GM23338 (cell line): Measurements from ENCODE around the gene FYCO1. TPM values are rescaled to one million over a fixed set of nuclear protein-coding genes. Genes with fewer than 3 reads are reported as not detected.

ENCODE experiments used
- ATAC-seq: fragments of 200-7000 bp; cut with Tn5 transposase; 3 replicates; pipeline ENCODE4 v1.9.1; 2020
- DNase-seq: peaks from one replicate; pipeline ENCODE4 v3.0.0-alpha.2; 2015; ENCODE audit warnings: low spot score
- H2AFZ ChIP-seq: fragments of 200-600 bp; sonication (generic); 2 replicates; pipeline ENCODE4 v1.8.0; 2016; ENCODE audit warnings: antibody characterized with exemption, mild to moderate bottlenecking, moderate library complexity
- H3F3A ChIP-seq: fragments of 200-600 bp; sonication (generic); replicated peaks from 2 replicates; pipeline ENCODE4 v1.8.0; 2017; ENCODE audit warnings: antibody characterized with exemption, mixed run types, low read depth
- H3K27ac ChIP-seq: fragments of 200-600 bp; sonication (generic); 2 replicates; pipeline ENCODE4 v1.6.1; 2016; ENCODE audit warnings: low read depth
- H3K27me3 ChIP-seq: fragments of 200-600 bp; sonication (generic); 2 replicates; pipeline ENCODE4 v1.8.0; 2016; ENCODE audit warnings: mild to moderate bottlenecking, mixed run types, moderate library complexity; ENCODE audit not compliant: insufficient read depth
- H3K36me3 ChIP-seq: fragments of 200-600 bp; sonication (generic); 2 replicates; pipeline ENCODE4 v1.8.0; 2016; ENCODE audit warnings: mild to moderate bottlenecking; ENCODE audit not compliant: insufficient read depth
- H3K4me1 ChIP-seq: fragments of 200-600 bp; sonication (generic); 2 replicates; pipeline ENCODE4 v1.8.0; 2016; ENCODE audit warnings: mild to moderate bottlenecking, moderate library complexity; ENCODE audit not compliant: insufficient read depth
- H3K4me2 ChIP-seq: fragments of 200-600 bp; sonication (generic); 2 replicates; pipeline ENCODE4 v1.7.1; 2017; ENCODE audit warnings: mixed run types
- H3K4me3 ChIP-seq: fragments of 200-600 bp; sonication (generic); 2 replicates; pipeline ENCODE4 v1.6.1; 2016; ENCODE audit warnings: mixed run types
- H3K79me2 ChIP-seq: fragments of 200-600 bp; sonication (generic); replicated peaks from 2 replicates; pipeline ENCODE4 v1.8.0; 2017; ENCODE audit warnings: mild to moderate bottlenecking; ENCODE audit not compliant: insufficient read depth
- H3K9me2 ChIP-seq: fragments of 200-600 bp; sonication (generic); 2 replicates; pipeline ENCODE4 v1.8.0; 2017; ENCODE audit not compliant: insufficient read depth
- H4K20me1 ChIP-seq: fragments of 200-600 bp; sonication (generic); replicated peaks from 2 replicates; pipeline ENCODE4 v1.8.0; 2017; ENCODE audit warnings: mild to moderate bottlenecking; ENCODE audit not compliant: insufficient read depth
- H3K27ac Mint-ChIP-seq: 2 replicates; pipeline ENCODE4 v1.8.0; 2020; ENCODE audit warnings: inconsistent platforms, mild to moderate bottlenecking, moderate library complexity, mixed read lengths
- H3K27me3 Mint-ChIP-seq: 3 replicates; pipeline ENCODE4 v1.8.0; 2022; ENCODE audit warnings: low read depth, mild to moderate bottlenecking, moderate library complexity, mixed read lengths, inconsistent platforms; ENCODE audit not compliant: insufficient read depth, poor library complexity
- H3K36me3 Mint-ChIP-seq: 3 replicates; pipeline ENCODE4 v1.8.0; 2021; ENCODE audit warnings: low read depth, mild to moderate bottlenecking, inconsistent platforms, moderate library complexity, mixed read lengths
- H3K4me1 Mint-ChIP-seq: 3 replicates; pipeline ENCODE4 v1.8.0; 2020; ENCODE audit warnings: mild to moderate bottlenecking, inconsistent platforms, mixed read lengths
- H3K4me3 Mint-ChIP-seq: 3 replicates; pipeline ENCODE4 v1.8.0; 2021; ENCODE audit warnings: moderate library complexity, mild to moderate bottlenecking, inconsistent platforms, mixed read lengths
- H3K9me3 Mint-ChIP-seq: 3 replicates; pipeline ENCODE4 v1.8.0; 2020; ENCODE audit warnings: moderate library complexity, mild to moderate bottlenecking, inconsistent platforms, mixed read lengths
- CREB1 ChIP-seq: fragments of 250-450 bp; sonication (Bioruptor Pico); IDR thresholded peaks from 2 replicates; pipeline ENCODE4 v1.5.0; 2020; ENCODE audit warnings: low read depth, mild to moderate bottlenecking, moderate library complexity
- ETS1 ChIP-seq: IDR thresholded peaks from 2 replicates; pipeline ENCODE4 v1.6.1; 2016; ENCODE audit warnings: antibody characterized with exemption
- EZH2 ChIP-seq: fragments of 200-600 bp; sonication (generic); IDR thresholded peaks from one replicate; pipeline ENCODE4 v1.8.0; 2017; ENCODE audit warnings: antibody characterized with exemption, mild to moderate bottlenecking, low read depth; ENCODE audit not compliant: unreplicated experiment
- EZH2phosphoT487 ChIP-seq: fragments of 200-600 bp; sonication (generic); IDR thresholded peaks from one replicate; pipeline ENCODE4 v1.8.1; 2018; ENCODE audit warnings: antibody characterized with exemption; ENCODE audit not compliant: unreplicated experiment
- JUNB ChIP-seq: IDR thresholded peaks from one replicate; pipeline ENCODE4 v1.6.1; 2016; ENCODE audit warnings: antibody characterized with exemption; ENCODE audit not compliant: unreplicated experiment
- NANOG ChIP-seq: IDR thresholded peaks from 2 replicates; pipeline ENCODE4 v1.6.1; 2016; ENCODE audit warnings: antibody characterized with exemption, borderline replicate concordance
- POLR2AphosphoS5 ChIP-seq: IDR thresholded peaks from 2 replicates; pipeline ENCODE4 v1.6.1; 2016; ENCODE audit warnings: antibody characterized with exemption, low read depth
- REST ChIP-seq: IDR thresholded peaks from one replicate; pipeline ENCODE4 v1.6.1; 2018; ENCODE audit warnings: antibody characterized with exemption; ENCODE audit not compliant: unreplicated experiment
- STAT1 ChIP-seq: IDR thresholded peaks from one replicate; pipeline ENCODE4 v1.6.1; 2016; ENCODE audit warnings: antibody characterized with exemption; ENCODE audit not compliant: unreplicated experiment
- ZNF462 ChIP-seq: fragments of 250-450 bp; sonication (Bioruptor Pico); IDR thresholded peaks from 2 replicates; pipeline ENCODE4 v1.5.0; 2020; ENCODE audit warnings: mild to moderate bottlenecking, moderate library complexity
- polyA plus RNA-seq: library from polyadenylated mRNA; unstranded; fragments of >200 nt; fragmentation: Nextera tagmentation; extraction: Ambion mirVana; gene quantifications from 2 replicates; pipeline ENCODE4 v1.2.1, GENCODE V29; 2016
- total RNA-seq: library from RNA; depleted of rRNA; stranded (reverse); fragments of >200 nt; shearing (Covaris generic); gene quantifications from 2 replicates; pipeline ENCODE4 v1.2.3, GENCODE V29; 2014

Gene FYCO1
- total and polyA plus RNA-seq, 2 experiments from 2014 or later = 4.5 to 17.2 TPM

- TF ChIP-seq ZNF462 (CRISPR knock-in tag) (no peak), EZH2 (no peak), REST (no peak), STAT1 (no peak)
Measured at GRCh38 chr3:45967724-45968123, 27.9 kb downstream of the FYCO1 start (continued).

- H3K4me2 ChIP-seq = no peak overlapping the region
- no peaks in the 10 kb centered on the region for H3K27me3 ChIP-seq
- H4K20me1 ChIP-seq = no peaks in the 10 kb centered on the region; the same call in 1 of the 2 replicates
- peaks cover 2% of the 10 kb centered on the region for H3K27me3 Mint-ChIP-seq
- ATAC-seq (no peak), DNase-seq (no peak)
- H3K9me3 Mint-ChIP-seq = no peaks in the 10 kb centered on the region
- no peaks in the 10 kb centered on the region for H3K79me2 ChIP-seq
- no peak overlapping the region for H3K4me3 Mint-ChIP-seq
- H3K4me1 ChIP-seq = no peaks in the 10 kb centered on the region
- H3K36me3 ChIP-seq = peaks cover 25% of the 10 kb centered on the region
- H3K36me3 Mint-ChIP-seq = peaks cover 57% of the 10 kb centered on the region
- no peaks in the 10 kb centered on the region for H3F3A ChIP-seq
- H3K4me3 ChIP-seq = no peak overlapping the region
- no peaks in the 10 kb centered on the region for H3K9me2 ChIP-seq
- no peaks in the 10 kb centered on the region; the same call in 2 of the 3 replicates for H3K4me1 Mint-ChIP-seq
- no peak overlapping the region for H3K27ac Mint-ChIP-seq
- H3K27ac ChIP-seq = no peak overlapping the region
- no peak overlapping the region for H2AFZ ChIP-seq
- TF ChIP-seq STAT1 = no peak
- no peak for TF ChIP-seq POLR2AphosphoS5
- no peak for TF ChIP-seq EZH2phosphoT487
- no peak for TF ChIP-seq ETS1
- no peak for TF ChIP-seq NANOG
- no peak for TF ChIP-seq CREB1 (CRISPR knock-in tag)
- no peak for TF ChIP-seq REST
- TF ChIP-seq JUNB = no peak
Measured at GRCh38 chr3:45966950-45967640, 28.5 kb downstream of the FYCO1 start.
